ENCODE data around the gene NOL4L.

Gene NOL4L

GRCh38 chr20:32598606-32599005 lies 13.5 kb upstream of the NOL4L start:
- no peak overlapping the region for H3K4me3 ChIP-seq (replicated peaks; ENCODE audit: insufficient read depth, low read length)
- no peaks in the 10 kb centered on the region for H3K27me3 ChIP-seq (ENCODE audit: insufficient read depth, poor library complexity, severe bottlenecking)
- DNase-seq (ENCODE audit: low read depth in 1 of 2, low spot score in 1 of 2), result no peak
- TF ChIP-seq SPI1 (IDR thresholded peaks at IDR 0.05; ENCODE audit: borderline replicate concordance, low read depth), result no peak
- TF ChIP-seq GABPA (IDR thresholded peaks at IDR 0.05; ENCODE audit: low read depth), result no peak
- no peak for TF ChIP-seq REST (IDR thresholded peaks at IDR 0.05; ENCODE audit: insufficient replicate concordance, low read depth)
- TF ChIP-seq POLR2AphosphoS5 (IDR thresholded peaks at IDR 0.05; ENCODE audit: low read depth), result no peak
- no peak for TF ChIP-seq CTCF (IDR thresholded peaks at IDR 0.05; ENCODE audit: insufficient read depth, low read length)
- H3K27ac ChIP-seq (replicated peaks), result no peak overlapping the region

DNA sequence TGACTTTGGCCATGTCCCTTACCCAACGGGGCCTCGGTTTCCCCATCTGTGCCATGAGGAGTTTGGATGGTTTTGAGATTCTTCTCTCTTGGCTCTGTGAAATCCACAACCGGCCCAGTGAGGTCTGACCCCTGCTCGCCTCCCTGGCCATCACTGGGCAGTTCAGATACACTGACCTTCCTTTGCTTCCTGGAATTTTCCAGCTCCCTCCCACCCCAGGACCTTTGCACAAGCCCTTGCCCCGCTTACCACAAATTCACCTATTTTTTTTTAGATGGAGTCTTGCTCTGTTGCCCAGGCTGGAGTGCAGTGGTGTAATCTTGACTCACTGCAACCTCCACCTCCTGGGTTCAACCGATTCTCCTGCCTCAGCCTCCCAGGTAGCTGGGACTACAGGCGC lies 12.6 kb upstream of the NOL4L start:
- no peak overlapping the region for H3K27ac ChIP-seq (replicated peaks)
- no peak for DNase-seq (ENCODE audit: low read depth in 1 of 2, low spot score in 1 of 2)
- H3K4me3 ChIP-seq (replicated peaks; ENCODE audit: insufficient read depth, low read length), result no peak overlapping the region
- TF ChIP-seq POLR2AphosphoS5 (IDR thresholded peaks at IDR 0.05; ENCODE audit: low read depth) (no peak), REST (IDR thresholded peaks at IDR 0.05; ENCODE audit: insufficient replicate concordance, low read depth) (no peak), SPI1 (IDR thresholded peaks at IDR 0.05; ENCODE audit: borderline replicate concordance, low read depth) (no peak), GABPA (IDR thresholded peaks at IDR 0.05; ENCODE audit: low read depth) (no peak), CTCF (IDR thresholded peaks at IDR 0.05; ENCODE audit: insufficient read depth, low read length) (no peak)
- H3K27me3 ChIP-seq (ENCODE audit: insufficient read depth, poor library complexity, severe bottlenecking), result no peaks in the 10 kb centered on the region

GRCh38 chr20:32596681-32597252 lies 11.6 kb upstream of the NOL4L start:
- TF ChIP-seq SPI1 (IDR thresholded peaks at IDR 0.05; ENCODE audit: borderline replicate concordance, low read depth) (no peak), GABPA (IDR thresholded peaks at IDR 0.05; ENCODE audit: low read depth) (no peak), CTCF (IDR thresholded peaks at IDR 0.05; ENCODE audit: insufficient read depth, low read length) (no peak), POLR2AphosphoS5 (IDR thresholded peaks at IDR 0.05; ENCODE audit: low read depth) (no peak), REST (IDR thresholded peaks at IDR 0.05; ENCODE audit: insufficient replicate concordance, low read depth) (no peak)
- Histone ChIP-seq H3K27ac (replicated peaks) (no peak overlapping the region), H3K4me3 (replicated peaks; ENCODE audit: insufficient read depth, low read length) (no peak overlapping the region), H3K27me3 (ENCODE audit: insufficient read depth, poor library complexity, severe bottlenecking) (no peaks in the 10 kb centered on the region)
- DNase-seq (ENCODE audit: low read depth in 1 of 2, low spot score in 1 of 2), result no peak

Measured in HL-60 (cell line).